Hepatocyte (in vitro differentiated cells): Measurements from ENCODE around the gene ADGRL4.

Experiments used
- EZH2 ChIP-seq: fragments of 200-600 bp; sonication (generic); IDR thresholded peaks from 2 replicates; pipeline ENCODE4 v1.6.1; 2016; ENCODE audit warnings: antibody characterized with exemption, mild to moderate bottlenecking, borderline replicate concordance
- EZH2phosphoT487 ChIP-seq: fragments of 200-600 bp; sonication (generic); IDR thresholded peaks from one replicate; pipeline ENCODE4 v1.6.1; 2018; ENCODE audit warnings: antibody characterized with exemption, mild to moderate bottlenecking, low read depth, moderate library complexity; ENCODE audit not compliant: unreplicated experiment, severe bottlenecking
- TF ChIP-seq, protein P1 (sequence below): fragments of 200-600 bp; sonication (generic); IDR thresholded peaks from 2 replicates; pipeline ENCODE4 v1.5.1; 2016; ENCODE audit warnings: antibody characterized with exemption, mild to moderate bottlenecking; ENCODE audit not compliant: poor library complexity

DNA sequence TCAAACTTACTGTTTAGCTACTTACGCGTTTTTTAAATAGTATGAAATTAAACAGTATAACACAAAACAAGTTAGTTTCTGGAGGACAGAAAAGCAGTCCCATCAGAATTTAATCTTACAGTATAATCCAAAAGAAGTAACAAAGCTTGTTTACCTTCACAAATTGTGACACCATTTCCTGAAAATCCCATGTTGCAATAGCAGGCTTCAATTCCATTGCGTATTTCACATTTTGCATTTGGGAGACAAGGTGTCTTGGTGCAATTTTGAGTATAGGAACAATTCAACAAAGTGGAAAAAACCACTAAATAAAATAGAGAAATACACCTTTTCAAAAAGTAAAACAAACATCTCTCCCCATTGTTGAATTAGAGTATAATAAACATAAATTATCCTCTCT is 1.6 kb downstream of the ADGRL4 start:
- TF ChIP-seq, protein P1, sequence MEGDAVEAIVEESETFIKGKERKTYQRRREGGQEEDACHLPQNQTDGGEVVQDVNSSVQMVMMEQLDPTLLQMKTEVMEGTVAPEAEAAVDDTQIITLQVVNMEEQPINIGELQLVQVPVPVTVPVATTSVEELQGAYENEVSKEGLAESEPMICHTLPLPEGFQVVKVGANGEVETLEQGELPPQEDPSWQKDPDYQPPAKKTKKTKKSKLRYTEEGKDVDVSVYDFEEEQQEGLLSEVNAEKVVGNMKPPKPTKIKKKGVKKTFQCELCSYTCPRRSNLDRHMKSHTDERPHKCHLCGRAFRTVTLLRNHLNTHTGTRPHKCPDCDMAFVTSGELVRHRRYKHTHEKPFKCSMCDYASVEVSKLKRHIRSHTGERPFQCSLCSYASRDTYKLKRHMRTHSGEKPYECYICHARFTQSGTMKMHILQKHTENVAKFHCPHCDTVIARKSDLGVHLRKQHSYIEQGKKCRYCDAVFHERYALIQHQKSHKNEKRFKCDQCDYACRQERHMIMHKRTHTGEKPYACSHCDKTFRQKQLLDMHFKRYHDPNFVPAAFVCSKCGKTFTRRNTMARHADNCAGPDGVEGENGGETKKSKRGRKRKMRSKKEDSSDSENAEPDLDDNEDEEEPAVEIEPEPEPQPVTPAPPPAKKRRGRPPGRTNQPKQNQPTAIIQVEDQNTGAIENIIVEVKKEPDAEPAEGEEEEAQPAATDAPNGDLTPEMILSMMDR = no peak
- TF ChIP-seq EZH2 = no peak
- TF ChIP-seq EZH2phosphoT487 = no peak
